Natural killer cell (primary cell): ENCODE results near the gene PDE4B. TPM values are rescaled to one million over a fixed set of nuclear protein-coding genes. Genes with fewer than 3 reads are reported as not detected.

Experiments used
- ATAC-seq, 3 donors: fragments of 150-1000 bp in 2 of 3; fragments of 200-7000 bp in 1 of 3; cut with Tn5 transposase; 1 replicate in 1 of 3; 2 replicates in 2 of 3; pipeline ENCODE4 v1.10.0; 2021; ENCODE audit warnings: mild to moderate bottlenecking in 2 of 3, moderate library complexity in 2 of 3
- DNase-seq, 2 donors: peaks; one replicate each; pipeline versions ENCODE4 v3.0.0 to v3.0.0-alpha.2; 2013 to 2021; ENCODE audit warnings: mixed read lengths in 1 of 2
- H3K27ac ChIP-seq: one replicate; pipeline ENCODE4 v1.5.1; 2013; ENCODE audit warnings: mild to moderate bottlenecking, low read length
- H3K27me3 ChIP-seq: one replicate; pipeline ENCODE4 v1.6.1; 2013; ENCODE audit warnings: low read length; ENCODE audit not compliant: control insufficient read depth, insufficient read depth
- H3K36me3 ChIP-seq: one replicate; pipeline ENCODE4 v1.6.1; 2013; ENCODE audit warnings: low read length; ENCODE audit not compliant: control insufficient read depth, insufficient read depth
- H3K4me1 ChIP-seq: one replicate; pipeline ENCODE4 v1.6.1; 2013; ENCODE audit warnings: low read length; ENCODE audit not compliant: control insufficient read depth, insufficient read depth
- H3K4me3 ChIP-seq: one replicate; pipeline ENCODE4 v1.5.1; 2013; ENCODE audit warnings: low read length
- H3K9me3 ChIP-seq: one replicate; pipeline ENCODE4 v1.6.1; 2013; ENCODE audit warnings: low read length; ENCODE audit not compliant: control insufficient read depth, insufficient read depth
- H3K27ac Mint-ChIP-seq, 2 donors: one replicate each; pipeline ENCODE4 v1.8.0; 2022; ENCODE audit warnings: mild to moderate bottlenecking in 2 of 2, mixed read lengths in 2 of 2, moderate library complexity in 1 of 2
- H3K27me3 Mint-ChIP-seq, 2 donors: one replicate each; pipeline ENCODE4 v1.8.0; 2022; ENCODE audit warnings: low read depth in 2 of 2, mixed read lengths in 2 of 2
- H3K36me3 Mint-ChIP-seq: one replicate; pipeline ENCODE4 v1.8.0; 2022; ENCODE audit warnings: mixed read lengths
- H3K4me1 Mint-ChIP-seq, 2 donors: one replicate each; pipeline ENCODE4 v1.8.0; 2022; ENCODE audit warnings: mixed read lengths in 2 of 2
- H3K4me3 Mint-ChIP-seq: one replicate; pipeline ENCODE4 v1.8.0; 2022; ENCODE audit warnings: mild to moderate bottlenecking, moderate library complexity, mixed read lengths
- H3K9me3 Mint-ChIP-seq, 2 donors: one replicate each; pipeline ENCODE4 v1.8.0; 2022; ENCODE audit warnings: mixed read lengths in 2 of 2
- WGBS: methylation state at CpG from one replicate; pipeline ENCODE4 v1.1.7; 2013; ENCODE audit warnings: missing lambda C conversion rate; ENCODE audit not compliant: insufficient coverage; 5-methylcytosine and 5-hydroxymethylcytosine counted together
- intact Hi-C: fragments of 100-400 bp; cut with micrococcal nuclease; formaldehyde crosslinking; loops from one replicate; pipeline ENCODE4 v1.14.2; 2022
- total RNA-seq, 4 donors: library from RNA; stranded (reverse); fragments of 120-200 nt in 1 of 4; gene quantifications; one replicate each; pipeline versions ENCODE4 v1.2.3 to v1.2.4, GENCODE V29; 2013 to 2022
- TF ChIP-seq, protein P1 (sequence below): fragments of 200-600 bp; IDR thresholded peaks from one replicate; pipeline ENCODE4 v1.8.0; 2022; ENCODE audit warnings: antibody characterized with exemption

The PDE4B gene
- total RNA-seq, 3 donors from 2014 or later (not counting 1 experiment from before 2014, with no cell fraction given): 18.0 to 42.4 (median 25.5) TPM

DNA sequence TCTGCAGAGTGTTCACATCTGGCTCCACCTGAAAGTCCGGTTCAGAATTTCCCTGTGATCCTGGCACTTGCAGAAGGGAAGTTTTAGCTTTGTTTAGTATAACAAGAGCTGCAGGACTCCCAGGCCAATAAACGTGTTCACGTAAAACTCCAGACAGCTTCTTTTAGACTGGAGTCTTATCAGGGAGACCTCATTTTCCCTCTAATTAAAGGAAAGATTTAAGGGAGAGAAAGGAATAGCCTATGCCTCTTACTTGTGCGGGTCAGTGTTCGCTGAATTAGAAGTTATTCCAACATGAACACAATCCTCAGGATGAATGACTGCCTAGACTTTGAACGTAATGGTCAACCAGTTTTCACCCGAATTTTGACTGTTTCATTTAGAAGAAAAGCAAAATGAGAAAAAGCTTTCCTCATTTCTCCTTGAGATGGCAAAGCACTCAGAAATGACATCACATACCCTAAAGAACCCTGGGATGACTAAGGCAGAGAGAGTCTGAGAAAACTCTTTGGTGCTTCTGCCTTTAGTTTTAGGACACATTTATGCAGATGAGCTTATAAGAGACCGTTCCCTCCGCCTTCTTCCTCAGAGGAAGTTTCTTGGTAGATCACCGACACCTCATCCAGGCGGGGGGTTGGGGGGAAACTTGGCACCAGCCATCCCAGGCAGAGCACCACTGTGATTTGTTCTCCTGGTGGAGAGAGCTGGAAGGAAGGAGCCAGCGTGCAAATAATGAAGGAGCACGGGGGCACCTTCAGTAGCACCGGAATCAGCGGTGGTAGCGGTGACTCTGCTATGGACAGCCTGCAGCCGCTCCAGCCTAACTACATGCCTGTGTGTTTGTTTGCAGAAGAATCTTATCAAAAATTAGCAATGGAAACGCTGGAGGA lies 539.2 kb downstream of the PDE4B start:
- ATAC-seq: peak; percentile 26 to 42 (median 40)
- H3K36me3 Mint-ChIP-seq: no peaks in the 10 kb centered on the region
- H3K4me3 ChIP-seq: peak overlapping the region; percentile 62
- DNase-seq: peak; percentile 26 to 68
- no peaks in the 10 kb centered on the region for H3K9me3 ChIP-seq
- peak overlapping the region; percentile 93 for H3K4me3 Mint-ChIP-seq
- peak overlapping the region; percentile 97 for H3K27ac ChIP-seq
- H3K9me3 Mint-ChIP-seq: no peaks in the 10 kb centered on the region
- H3K27me3 ChIP-seq: no peaks in the 10 kb centered on the region
- no peaks in the 10 kb centered on the region for H3K36me3 ChIP-seq
- peak overlapping the region; percentile 75 to 95 for H3K27ac Mint-ChIP-seq
- H3K27me3 Mint-ChIP-seq: peaks cover 0 to 2% of the 10 kb centered on the region in 2 donors
- intact Hi-C loops: loop anchor here (2.0 to 5.0 kb wide), 2 partner anchors 19 to 55 kb away; no protein-coding TSS in a partner anchor
- H3K4me1 Mint-ChIP-seq: peaks cover 71 to 75% of the 10 kb centered on the region in 2 donors
- TF ChIP-seq, protein P1, sequence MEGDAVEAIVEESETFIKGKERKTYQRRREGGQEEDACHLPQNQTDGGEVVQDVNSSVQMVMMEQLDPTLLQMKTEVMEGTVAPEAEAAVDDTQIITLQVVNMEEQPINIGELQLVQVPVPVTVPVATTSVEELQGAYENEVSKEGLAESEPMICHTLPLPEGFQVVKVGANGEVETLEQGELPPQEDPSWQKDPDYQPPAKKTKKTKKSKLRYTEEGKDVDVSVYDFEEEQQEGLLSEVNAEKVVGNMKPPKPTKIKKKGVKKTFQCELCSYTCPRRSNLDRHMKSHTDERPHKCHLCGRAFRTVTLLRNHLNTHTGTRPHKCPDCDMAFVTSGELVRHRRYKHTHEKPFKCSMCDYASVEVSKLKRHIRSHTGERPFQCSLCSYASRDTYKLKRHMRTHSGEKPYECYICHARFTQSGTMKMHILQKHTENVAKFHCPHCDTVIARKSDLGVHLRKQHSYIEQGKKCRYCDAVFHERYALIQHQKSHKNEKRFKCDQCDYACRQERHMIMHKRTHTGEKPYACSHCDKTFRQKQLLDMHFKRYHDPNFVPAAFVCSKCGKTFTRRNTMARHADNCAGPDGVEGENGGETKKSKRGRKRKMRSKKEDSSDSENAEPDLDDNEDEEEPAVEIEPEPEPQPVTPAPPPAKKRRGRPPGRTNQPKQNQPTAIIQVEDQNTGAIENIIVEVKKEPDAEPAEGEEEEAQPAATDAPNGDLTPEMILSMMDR: no peak
- H3K4me1 ChIP-seq: peaks cover 35% of the 10 kb centered on the region
- 2% methylated on average over 17 of the region's 18 CpGs for WGBS

DNA sequence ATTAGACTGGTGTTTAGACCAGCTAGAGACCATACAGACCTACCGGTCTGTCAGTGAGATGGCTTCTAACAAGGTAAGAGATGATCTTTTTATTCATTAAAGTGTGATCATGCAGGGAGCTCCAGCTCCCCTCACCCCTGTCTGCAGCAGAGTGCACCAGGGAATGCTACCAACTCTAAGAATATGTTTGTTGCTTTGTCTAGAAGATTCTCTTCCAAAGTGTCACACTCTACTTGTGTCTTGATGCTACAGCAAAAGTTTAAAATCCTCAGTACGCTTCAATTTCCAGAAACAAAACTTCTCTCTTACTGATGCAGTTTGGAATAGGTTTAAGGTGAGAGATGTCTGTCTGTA lies 539.8 kb downstream of the PDE4B start:
- intact Hi-C loops: loop anchor here (2.0 to 5.0 kb wide), 2 partner anchors 18 to 55 kb away; no protein-coding TSS in a partner anchor
- Histone ChIP-seq H3K4me1 (peaks cover 41% of the 10 kb centered on the region), H3K4me3 (peak overlapping the region; percentile 62), H3K27me3 (no peaks in the 10 kb centered on the region), H3K27ac (peak overlapping the region; percentile 97), H3K36me3 (no peaks in the 10 kb centered on the region), H3K9me3 (no peaks in the 10 kb centered on the region)
- 0% methylated on average over 1 of the region's 2 CpGs for WGBS
- Mint-ChIP-seq H3K9me3 (no peaks in the 10 kb centered on the region), H3K27ac (peak overlapping the region; percentile 75 to 95), H3K4me1 (peaks cover 77 to 82% of the 10 kb centered on the region in 2 donors), H3K36me3 (no peaks in the 10 kb centered on the region), H3K4me3 (peak overlapping the region; percentile 93), H3K27me3 (peaks cover 0 to 2% of the 10 kb centered on the region in 2 donors)
- DNase-seq (no peak), ATAC-seq (peak in 1 of 3 donors; percentile 0)
- TF ChIP-seq, protein P1: no peak

DNA sequence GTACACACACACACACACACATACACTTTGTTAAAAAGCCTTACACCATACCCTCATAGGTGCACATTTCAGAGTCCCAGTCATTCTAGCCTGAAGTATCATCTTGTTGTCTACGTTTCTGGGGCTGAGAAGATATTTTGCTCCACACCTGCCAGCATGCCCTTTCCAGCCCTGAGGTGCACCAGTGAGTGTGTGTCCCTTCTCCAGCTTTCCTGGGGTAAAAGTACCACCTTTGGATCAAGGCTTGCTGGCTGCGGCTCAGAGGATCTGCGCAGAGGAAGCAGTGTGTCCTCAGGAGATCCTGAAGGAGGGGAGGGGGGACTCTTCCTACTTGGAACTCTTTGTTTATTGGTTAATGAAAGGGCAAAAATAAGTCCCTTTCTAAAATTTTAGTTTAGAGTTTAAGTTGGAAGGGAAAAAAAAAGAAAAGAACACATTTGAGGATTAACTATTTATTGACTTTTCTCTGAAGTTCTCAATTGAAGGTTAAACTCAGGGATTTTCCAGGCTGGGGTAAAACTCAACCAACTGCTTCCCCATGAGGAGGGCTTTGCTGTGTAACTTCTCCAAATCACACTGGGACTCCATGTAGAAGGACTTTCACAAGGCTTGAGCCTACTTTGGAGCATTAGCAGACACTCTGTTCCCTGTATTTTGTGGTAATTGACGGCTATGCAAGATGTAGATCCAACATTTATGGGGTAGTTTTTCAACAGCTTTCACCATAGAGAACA lies 540.9 kb downstream of the PDE4B start:
- intact Hi-C loops: loop anchor here (2.0 to 5.0 kb wide), 2 partner anchors 17 to 56 kb away; no protein-coding TSS in a partner anchor
- peaks cover 0 to 2% of the 10 kb centered on the region in 2 donors for H3K27me3 Mint-ChIP-seq
- H3K27ac Mint-ChIP-seq: peak overlapping the region; percentile 75 to 95
- peak overlapping the region; percentile 93 for H3K4me3 Mint-ChIP-seq
- Histone ChIP-seq H3K27ac (peak overlapping the region; percentile 97), H3K27me3 (no peaks in the 10 kb centered on the region), H3K4me1 (peaks cover 38% of the 10 kb centered on the region), H3K9me3 (no peaks in the 10 kb centered on the region), H3K4me3 (peak overlapping the region; percentile 62), H3K36me3 (no peaks in the 10 kb centered on the region)
- 14% methylated on average over 3 of the region's 4 CpGs for WGBS
- ATAC-seq (no peak), DNase-seq (peak in 1 of 2 donors; percentile 42)
- TF ChIP-seq, protein P1: no peak
- H3K36me3 Mint-ChIP-seq: no peaks in the 10 kb centered on the region
- peaks cover 75 to 83% of the 10 kb centered on the region in 2 donors for H3K4me1 Mint-ChIP-seq
- no peaks in the 10 kb centered on the region for H3K9me3 Mint-ChIP-seq
